Right atrium auricular region (tissue), 2 donors: ENCODE data around the gene RIOX2. TPM values are rescaled to one million over a fixed set of nuclear protein-coding genes. Genes with fewer than 3 reads are reported as not detected.

Experiments
- DNase-seq: peaks from one replicate; pipeline ENCODE4 v3.0.0-alpha.2; 2019; ENCODE audit warnings: low spot score
- H3K27ac ChIP-seq, 2 donors: fragments of 200-600 bp; sonication (generic); 1 replicate in 1 of 2; 2 replicates in 1 of 2; pipeline ENCODE4 v1.5.1; 2016 to 2019
- H3K27me3 ChIP-seq, 2 donors: fragments of 200-600 bp; sonication (generic); one replicate each; pipeline versions ENCODE4 v1.5.1 to v1.6.0; 2017 to 2019
- H3K36me3 ChIP-seq: fragments of 200-600 bp; sonication (generic); one replicate; pipeline ENCODE4 v1.5.1; 2016
- H3K4me1 ChIP-seq, 2 donors: fragments of 200-600 bp; sonication (generic); one replicate each; pipeline versions ENCODE4 v1.5.1 to v1.6.0; 2017 to 2019
- H3K4me3 ChIP-seq, 2 donors: fragments of 200-600 bp; sonication (generic); 1 replicate in 1 of 2; 2 replicates in 1 of 2; pipeline ENCODE4 v1.5.1; 2017 to 2019; ENCODE audit warnings: mild to moderate bottlenecking in 1 of 2, moderate library complexity in 1 of 2
- H3K9me3 ChIP-seq, 2 donors: fragments of 200-600 bp; sonication (generic); one replicate each; pipeline ENCODE4 v1.5.1; 2019
- CTCF ChIP-seq, 2 donors: fragments of 200-600 bp; sonication (generic); IDR thresholded peaks; one replicate each; pipeline ENCODE4 v1.5.1; 2019; ENCODE audit warnings: antibody characterized with exemption in 2 of 2
- total RNA-seq, 2 donors: library from RNA; depleted of rRNA; stranded (reverse); fragments of >200 nt; gene quantifications; one replicate each; pipeline ENCODE4 v1.1.0, GENCODE V29; 2016

RIOX2 gene
- total RNA-seq, 2 donors from 2014 or later, result 9.5 to 13.6 TPM

- no peaks in the 10 kb centered on the region for H3K4me1 ChIP-seq
- no peaks in the 10 kb centered on the region for H3K27me3 ChIP-seq
- H3K36me3 ChIP-seq, result peaks cover 58% of the 10 kb centered on the region
- H3K27ac ChIP-seq, result no peak overlapping the region
- H3K9me3 ChIP-seq, result no peaks in the 10 kb centered on the region
- no peak overlapping the region for H3K4me3 ChIP-seq
- DNase-seq, result no peak
- no peak for TF ChIP-seq CTCF (IDR thresholded peaks at IDR 0.05)
Observed at GRCh38 chr3:97950360-97950759, 21.9 kb downstream of the RIOX2 start.

- Histone ChIP-seq H3K36me3 (peaks cover 64% of the 10 kb centered on the region), H3K27me3 (no peaks in the 10 kb centered on the region), H3K27ac (no peak overlapping the region), H3K4me3 (no peak overlapping the region), H3K9me3 (no peaks in the 10 kb centered on the region), H3K4me1 (no peaks in the 10 kb centered on the region)
- no peak for DNase-seq
- TF ChIP-seq CTCF (IDR thresholded peaks at IDR 0.05), result no peak
Observed at GRCh38 chr3:97949743-97950142, 22.5 kb downstream of the RIOX2 start.

GRCh38 chr3:97949110-97949485, 23.1 kb downstream of the RIOX2 start:
- Histone ChIP-seq H3K36me3 (peaks cover 63% of the 10 kb centered on the region), H3K27me3 (no peaks in the 10 kb centered on the region), H3K4me1 (no peaks in the 10 kb centered on the region), H3K27ac (no peak overlapping the region), H3K4me3 (no peak overlapping the region), H3K9me3 (no peaks in the 10 kb centered on the region)
- no peak for DNase-seq
- no peak for TF ChIP-seq CTCF (IDR thresholded peaks at IDR 0.05)

- H3K4me1 ChIP-seq, result no peaks in the 10 kb centered on the region
- DNase-seq, result no peak
- no peak overlapping the region for H3K27ac ChIP-seq
- no peak overlapping the region for H3K4me3 ChIP-seq
- TF ChIP-seq CTCF (IDR thresholded peaks at IDR 0.05), result no peak
- peaks cover 64% of the 10 kb centered on the region for H3K36me3 ChIP-seq
- H3K27me3 ChIP-seq, result no peaks in the 10 kb centered on the region
- H3K9me3 ChIP-seq, result no peaks in the 10 kb centered on the region
Observed at GRCh38 chr3:97948351-97949109, 23.7 kb downstream of the RIOX2 start.

- TF ChIP-seq CTCF (IDR thresholded peaks at IDR 0.05), result no peak
- Histone ChIP-seq H3K9me3 (no peaks in the 10 kb centered on the region), H3K36me3 (peaks cover 56% of the 10 kb centered on the region), H3K4me1 (no peaks in the 10 kb centered on the region), H3K27me3 (no peaks in the 10 kb centered on the region), H3K4me3 (no peak overlapping the region), H3K27ac (no peak overlapping the region)
- no peak for DNase-seq
Observed at GRCh38 chr3:97942801-97943546, 29.3 kb downstream of the RIOX2 start.
